GM21423 (cell line): ENCODE measurements around the gene RAD21L1.

Experiments used
- ATAC-seq: cut with Tn5 transposase; IDR thresholded peaks from one replicate; pipeline ENCODE4 v1.9.1; 2021; ENCODE audit warnings: mild to moderate bottlenecking, moderate library complexity; ENCODE audit not compliant: unreplicated experiment

The RAD21L1 gene

GRCh38 chr20:1293641-1294379, 68.0 kb downstream of the RAD21L1 start:
- no peak for ATAC-seq

DNA sequence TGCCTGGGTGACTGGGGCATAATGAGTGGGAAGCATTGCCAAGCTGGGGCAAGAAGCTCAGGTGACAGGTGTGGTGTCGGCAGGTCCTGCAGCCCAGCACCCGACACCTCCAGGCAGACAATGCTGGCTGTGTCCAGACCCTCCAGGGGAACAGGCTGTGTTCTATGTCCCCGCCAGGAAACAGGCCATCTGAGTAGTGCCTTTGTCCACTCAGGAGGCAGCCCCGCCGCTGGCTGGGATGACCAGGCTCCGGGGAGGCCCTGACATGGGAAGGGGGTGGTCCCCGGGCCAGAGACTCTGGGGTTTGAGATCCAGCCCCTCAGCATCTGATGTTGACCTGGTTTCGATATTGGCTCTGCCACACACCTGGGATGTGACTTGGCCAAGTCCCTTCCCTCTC, 68.7 kb downstream of the RAD21L1 start:
- no peak for ATAC-seq

- no peak for ATAC-seq
Observed at GRCh38 chr20:1295276-1295930, 69.6 kb downstream of the RAD21L1 start.

- no peak for ATAC-seq
Observed at GRCh38 chr20:1296117-1296610, 70.3 kb downstream of the RAD21L1 start.

DNA sequence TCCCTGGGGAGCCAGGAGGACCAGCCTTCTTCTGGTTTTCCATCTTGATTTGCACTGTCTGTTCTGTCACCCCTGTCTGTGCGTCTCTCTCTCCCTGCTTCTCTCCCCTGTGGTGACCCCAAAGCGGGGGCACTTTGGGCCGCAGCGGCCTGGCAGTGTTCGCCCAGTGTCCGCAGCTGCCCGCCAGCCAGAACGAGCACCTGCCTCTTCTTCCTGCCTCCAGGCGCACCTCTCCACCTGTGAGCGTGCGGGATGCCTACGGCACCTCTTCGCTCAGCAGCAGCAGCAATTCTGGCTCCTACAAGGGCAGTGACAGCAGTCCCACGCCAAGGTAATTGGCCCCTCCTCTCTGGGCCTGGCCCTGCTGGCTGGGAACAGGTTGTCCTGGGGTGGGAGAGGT, 71.1 kb downstream of the RAD21L1 start:
- ATAC-seq, result no peak

- no peak for ATAC-seq
Observed at GRCh38 chr20:1297486-1297885, 71.6 kb downstream of the RAD21L1 start.

GRCh38 chr20:1298166-1298565, 72.3 kb downstream of the RAD21L1 start:
- no peak for ATAC-seq

- ATAC-seq, result no peak
Observed at GRCh38 chr20:1298888-1299511, 73.2 kb downstream of the RAD21L1 start.

GRCh38 chr20:1299522-1299921, 73.7 kb downstream of the RAD21L1 start:
- ATAC-seq, result no peak

DNA sequence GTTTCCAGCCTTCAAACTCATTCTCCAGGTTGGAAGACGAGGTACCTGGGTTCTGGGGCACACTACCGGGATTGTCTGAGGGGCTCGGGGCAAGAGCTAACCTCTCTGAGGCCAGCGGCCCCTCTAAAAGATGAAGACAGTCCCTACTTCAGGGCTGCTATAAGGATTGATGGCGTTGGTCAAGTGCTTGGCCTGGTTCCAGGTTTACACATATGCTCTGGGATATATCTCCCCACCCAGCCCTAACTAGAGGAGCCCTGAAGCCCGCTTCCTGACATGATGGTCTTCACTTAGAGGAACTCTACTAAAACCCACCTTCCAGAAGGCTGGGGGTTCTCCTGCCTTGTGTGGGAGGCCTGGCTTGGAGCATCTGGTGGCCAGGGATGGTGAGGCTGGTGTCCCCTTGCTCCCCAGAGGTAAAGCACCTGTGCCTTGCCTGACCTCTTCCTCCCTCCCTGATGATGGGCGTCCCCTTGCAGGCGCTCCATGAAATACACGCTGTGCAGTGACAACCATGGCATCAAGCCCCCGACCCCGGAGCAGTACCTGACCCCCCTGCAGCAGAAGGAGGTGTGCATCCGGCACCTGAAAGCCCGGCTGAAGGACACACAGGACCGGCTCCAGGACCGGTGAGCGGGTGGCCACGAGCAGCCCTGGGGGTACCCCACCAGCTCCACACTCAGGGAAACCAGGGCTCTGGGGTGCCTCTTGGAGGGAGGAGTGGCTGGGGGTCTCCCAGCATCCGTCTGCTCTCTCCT, 74.4 kb downstream of the RAD21L1 start:
- ATAC-seq, result no peak

- ATAC-seq, result no peak
Observed at GRCh38 chr20:1301031-1301529, 75.2 kb downstream of the RAD21L1 start.

- no peak for ATAC-seq
Observed at GRCh38 chr20:1302685-1303541, 77.1 kb downstream of the RAD21L1 start.

GRCh38 chr20:1304710-1305515, 79.1 kb downstream of the RAD21L1 start:
- ATAC-seq, result no peak
